Measurements from ENCODE around the gene PGGHG.
"Not testable (repeated sequence)": the region's sequence is repeated elsewhere in the genome, so short reads cannot be mapped to it uniquely, and the experiment has no call there.

GRCh38 chr11:268716-269145 is 20.2 kb upstream of the PGGHG start:
- TF ChIP-seq CTCF (IDR thresholded peaks at IDR 0.05; ENCODE audit: poor library complexity, severe bottlenecking); EP300 (conservative IDR thresholded peaks at IDR 0.05; ENCODE audit: poor library complexity, severe bottlenecking): not testable (repeated sequence)

Measured in neural cell (in vitro differentiated cells).